H1 (cell line): ENCODE results near the gene DACT3. TPM values are rescaled to one million over a fixed set of nuclear protein-coding genes. Genes with fewer than 3 reads are reported as not detected.

Experiments
- E2F6 ChIP-seq: IDR thresholded peaks from 2 replicates; pipeline ENCODE4 v1.6.1; 2012; ENCODE audit warnings: inconsistent platforms
- JUND ChIP-seq: IDR thresholded peaks from 2 replicates; pipeline ENCODE4 v1.6.1; 2011; ENCODE audit warnings: mild to moderate bottlenecking, improper control_type of control experiment, low read length
- SUZ12 ChIP-seq: fragments of 200-600 bp; sonication (generic); IDR thresholded peaks from 2 replicates; pipeline ENCODE4 v1.6.1; 2012; ENCODE audit warnings: mild to moderate bottlenecking, inconsistent platforms, low read length, moderate library complexity, mixed read lengths
- polyA plus RNA-seq, 7 experiments: library from polyadenylated mRNA; depleted of rRNA in 3 of 7; stranded (reverse) in 5 of 7; unstranded in 2 of 7; fragments of >200 nt in 5 of 7; fragments of 200-250 nt in 2 of 7; gene quantifications; 1 replicate in 5 of 7; 2 replicates in 1 of 7; 4 replicates in 1 of 7; pipeline versions ENCODE4 v1.2.1 to v1.2.3, GENCODE V29; 2011 to 2013; ENCODE audit warnings: missing spikeins in 2 of 7, mixed read lengths in 2 of 7
- total RNA-seq: library from RNA; stranded (reverse); fragmentation: NEBNext Ultra II Directional; extraction: Animal tissue kit (Norgen Biotek cat#: 25700); gene quantifications from 2 replicates; pipeline ENCODE4 v1.2.1, GENCODE V29; 2021

Gene DACT3
- total and polyA plus RNA-seq, 2 of the 8 experiments (the other 6 are each of a cell fraction or from before 2014, with no cell fraction given): 1.8 to 2.0 TPM

- no peak for TF ChIP-seq E2F6
- no peak for TF ChIP-seq JUND
- TF ChIP-seq SUZ12: no peak
- TF ChIP-seq, all 59 proteins: peak for 0
Measured at GRCh38 chr19:46608178-46608577, 52.8 kb downstream of the DACT3 start (continued).
